Thymus (tissue), 11 donors: ENCODE measurements around the gene TRDMT1. TPM values are rescaled to one million over a fixed set of nuclear protein-coding genes. Genes with fewer than 3 reads are reported as not detected.

Source experiments
- DNase-seq, 9 donors: peaks; one replicate each; pipeline ENCODE4 v3.0.0-alpha.2; 2013; ENCODE audit warnings: low spot score in 9 of 9, low read depth in 6 of 9, missing footprints in 1 of 9
- H3K27ac ChIP-seq, 2 donors: one replicate each; pipeline ENCODE4 v1.5.1; 2013; ENCODE audit warnings: control low read depth in 1 of 2, low read depth in 1 of 2, low read length in 1 of 2, mild to moderate bottlenecking in 1 of 2, moderate library complexity in 1 of 2
- H3K27me3 ChIP-seq, 2 donors: one replicate each; pipeline ENCODE4 v1.5.1; 2013; ENCODE audit warnings: low read length in 1 of 2; ENCODE audit not compliant: control insufficient read depth in 2 of 2, insufficient read depth in 1 of 2
- H3K36me3 ChIP-seq, 2 donors: one replicate each; pipeline ENCODE4 v1.5.1; 2013; ENCODE audit warnings: low read length in 1 of 2, mild to moderate bottlenecking in 1 of 2, moderate library complexity in 1 of 2; ENCODE audit not compliant: control insufficient read depth in 2 of 2, insufficient read depth in 2 of 2
- H3K4me1 ChIP-seq, 2 donors: one replicate each; pipeline ENCODE4 v1.5.1; 2013; ENCODE audit warnings: low read length in 2 of 2; ENCODE audit not compliant: control insufficient read depth in 2 of 2, insufficient read depth in 2 of 2
- H3K4me3 ChIP-seq, 2 donors: one replicate each; pipeline ENCODE4 v1.5.1; 2013; ENCODE audit warnings: low read length in 2 of 2, control low read depth in 1 of 2, mild to moderate bottlenecking in 1 of 2
- H3K9me3 ChIP-seq, 2 donors: one replicate each; pipeline ENCODE4 v1.5.1; 2013; ENCODE audit warnings: low read length in 1 of 2, mild to moderate bottlenecking in 1 of 2; ENCODE audit not compliant: control insufficient read depth in 2 of 2, insufficient read depth in 1 of 2
- WGBS: extraction: QIAGEN DNeasy Blood & Tissue Kit; methylation state at CpG from one replicate; pipeline ENCODE4 v1.1.7; 2013; 5-methylcytosine and 5-hydroxymethylcytosine counted together
- polyA plus RNA-seq: library from polyadenylated mRNA; stranded (reverse); fragments of 200-250 nt; gene quantifications from one replicate; pipeline ENCODE4 v1.2.3, GENCODE V29; 2013
- total RNA-seq: library from RNA; stranded (reverse); fragments of 120-200 nt; gene quantifications from one replicate; pipeline ENCODE4 v1.2.4, GENCODE V29; 2013
- donor health status: healthy.

TRDMT1 gene
- total and polyA plus RNA-seq, 2 donors: 5.0 to 11.4 TPM

- Histone ChIP-seq H3K27ac (no peak overlapping the region), H3K9me3 (peaks cover 0 to 4% of the 10 kb centered on the region in 2 donors), H3K36me3 (peaks cover 0 to 3% of the 10 kb centered on the region in 2 donors), H3K4me3 (no peak overlapping the region), H3K4me1 (peaks cover 5 to 6% of the 10 kb centered on the region in 2 donors), H3K27me3 (no peaks in the 10 kb centered on the region)
- 95% methylated on average over 7 of the region's 7 CpGs for WGBS
- peak in 1 of 9 donors; percentile 7 for DNase-seq
These were observed 87.5 kb downstream of the TRDMT1 start for GRCh38 chr10:17113889-17114540.

- Histone ChIP-seq H3K27ac (no peak overlapping the region), H3K27me3 (no peaks in the 10 kb centered on the region), H3K4me3 (no peak overlapping the region), H3K36me3 (peaks cover 0 to 3% of the 10 kb centered on the region in 2 donors), H3K9me3 (peaks cover 0 to 4% of the 10 kb centered on the region in 2 donors), H3K4me1 (peaks cover 5 to 6% of the 10 kb centered on the region in 2 donors)
- WGBS: 97% methylated on average over 4 of the region's 4 CpGs
- DNase-seq: no peak
These were observed 88.1 kb downstream of the TRDMT1 start for GRCh38 chr10:17113346-17113745.

DNA sequence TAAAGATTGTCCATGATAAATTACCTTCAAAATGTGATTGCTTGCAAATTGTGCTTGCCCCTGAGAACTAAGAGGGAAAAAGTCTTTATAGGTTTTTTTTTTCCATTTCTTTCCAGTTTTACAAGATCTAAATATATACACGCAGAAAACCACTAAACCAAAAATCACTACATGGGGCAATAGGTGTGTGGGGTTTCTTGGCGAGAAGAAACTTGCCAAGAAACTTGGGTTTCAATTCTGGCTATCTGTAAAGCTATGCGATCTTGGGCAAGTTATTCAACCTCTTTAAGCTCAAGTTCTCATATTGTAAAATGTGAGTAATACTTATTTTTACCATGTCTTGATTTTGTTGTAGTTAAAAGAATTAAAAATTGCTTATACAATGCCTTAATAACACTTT, 88.9 kb downstream of the TRDMT1 start:
- Histone ChIP-seq H3K4me1 (peaks cover 5 to 6% of the 10 kb centered on the region in 2 donors), H3K4me3 (no peak overlapping the region), H3K27ac (no peak overlapping the region), H3K36me3 (peaks cover 0 to 3% of the 10 kb centered on the region in 2 donors), H3K9me3 (peaks cover 0 to 4% of the 10 kb centered on the region in 2 donors), H3K27me3 (no peaks in the 10 kb centered on the region)
- no peak for DNase-seq
- 71% methylated on average over 3 of the region's 3 CpGs for WGBS

DNA sequence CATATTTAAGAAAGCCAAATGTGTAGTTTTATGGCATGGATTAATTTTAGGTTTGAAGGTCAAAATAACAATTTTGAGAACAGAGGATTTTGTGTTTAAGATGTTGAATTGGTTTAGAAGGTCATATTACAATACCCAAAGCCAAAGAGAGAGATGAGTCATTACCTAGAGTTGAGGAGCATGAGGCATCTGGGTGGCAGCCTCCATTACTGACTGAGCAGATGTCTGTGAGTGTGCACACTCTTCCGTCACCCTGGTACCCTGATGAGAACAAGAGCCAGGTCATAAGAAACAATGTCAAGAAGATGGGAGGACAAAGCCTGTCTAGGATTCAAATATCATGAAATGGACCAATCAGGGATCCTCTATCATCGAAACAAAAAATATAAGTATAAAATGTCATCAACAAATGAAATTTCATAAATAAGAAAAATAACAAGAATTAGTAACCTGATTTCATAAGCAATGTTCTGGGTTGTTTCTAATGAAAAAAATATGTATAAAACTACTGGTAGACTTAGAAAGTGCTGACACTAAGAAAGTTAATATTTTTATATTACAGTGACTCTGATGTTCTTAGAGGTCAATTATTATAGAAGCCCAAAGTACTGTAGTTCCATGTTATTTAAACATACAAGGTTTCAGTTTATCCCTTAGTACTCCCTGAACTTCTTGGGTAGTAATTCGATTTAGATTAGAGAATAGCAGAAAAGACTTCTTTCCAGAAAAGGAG, 91.8 kb downstream of the TRDMT1 start:
- WGBS: 97% methylated on average over 3 of the region's 3 CpGs
- Histone ChIP-seq H3K4me1 (no peaks in the 10 kb centered on the region), H3K36me3 (peaks cover 0 to 3% of the 10 kb centered on the region in 2 donors), H3K27ac (no peak overlapping the region), H3K27me3 (no peaks in the 10 kb centered on the region), H3K4me3 (no peak overlapping the region), H3K9me3 (no peaks in the 10 kb centered on the region)
- no peak for DNase-seq

GRCh38 chr10:17109046-17109445, 92.4 kb downstream of the TRDMT1 start:
- no peaks in the 10 kb centered on the region for H3K4me1 ChIP-seq
- H3K36me3 ChIP-seq: peaks cover 0 to 3% of the 10 kb centered on the region in 2 donors
- WGBS: 92% methylated on average over 2 of the region's 2 CpGs
- H3K27ac ChIP-seq: no peak overlapping the region
- no peak overlapping the region for H3K4me3 ChIP-seq
- H3K27me3 ChIP-seq: no peaks in the 10 kb centered on the region
- no peak for DNase-seq
- H3K9me3 ChIP-seq: no peaks in the 10 kb centered on the region

GRCh38 chr10:17106991-17107390, 94.5 kb downstream of the TRDMT1 start:
- no peak overlapping the region for H3K27ac ChIP-seq
- H3K36me3 ChIP-seq: no peaks in the 10 kb centered on the region
- no peaks in the 10 kb centered on the region for H3K27me3 ChIP-seq
- H3K4me1 ChIP-seq: no peaks in the 10 kb centered on the region
- WGBS: 97% methylated on average over 5 of the region's 5 CpGs
- H3K4me3 ChIP-seq: no peak overlapping the region
- no peaks in the 10 kb centered on the region for H3K9me3 ChIP-seq
- no peak for DNase-seq

DNA sequence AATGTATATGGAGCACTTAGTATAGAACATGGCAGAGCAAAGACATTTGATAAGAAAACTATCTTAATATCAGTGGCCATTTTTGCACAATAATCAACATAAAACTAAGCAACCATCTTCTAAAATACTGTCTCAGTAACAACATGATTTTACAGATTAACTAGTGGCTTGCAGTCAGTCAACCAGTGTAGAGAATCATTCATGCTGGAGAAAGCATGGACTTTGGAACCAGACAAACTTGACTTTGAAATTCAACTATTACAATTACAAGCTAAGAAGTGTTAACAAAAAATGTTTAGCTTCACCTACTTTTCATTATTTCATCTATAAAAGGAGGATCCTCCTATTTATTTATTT, 99.6 kb downstream of the TRDMT1 start:
- Histone ChIP-seq H3K36me3 (no peaks in the 10 kb centered on the region), H3K27me3 (no peaks in the 10 kb centered on the region), H3K9me3 (no peaks in the 10 kb centered on the region), H3K4me3 (no peak overlapping the region), H3K27ac (no peak overlapping the region), H3K4me1 (no peaks in the 10 kb centered on the region)
- no peak for DNase-seq

GRCh38 chr10:17101257-17101909, 100.1 kb downstream of the TRDMT1 start:
- Histone ChIP-seq H3K27ac (no peak overlapping the region), H3K36me3 (no peaks in the 10 kb centered on the region), H3K4me1 (no peaks in the 10 kb centered on the region), H3K27me3 (no peaks in the 10 kb centered on the region), H3K4me3 (no peak overlapping the region), H3K9me3 (no peaks in the 10 kb centered on the region)
- no peak for DNase-seq
- 94% methylated on average over 7 of the region's 7 CpGs for WGBS

DNA sequence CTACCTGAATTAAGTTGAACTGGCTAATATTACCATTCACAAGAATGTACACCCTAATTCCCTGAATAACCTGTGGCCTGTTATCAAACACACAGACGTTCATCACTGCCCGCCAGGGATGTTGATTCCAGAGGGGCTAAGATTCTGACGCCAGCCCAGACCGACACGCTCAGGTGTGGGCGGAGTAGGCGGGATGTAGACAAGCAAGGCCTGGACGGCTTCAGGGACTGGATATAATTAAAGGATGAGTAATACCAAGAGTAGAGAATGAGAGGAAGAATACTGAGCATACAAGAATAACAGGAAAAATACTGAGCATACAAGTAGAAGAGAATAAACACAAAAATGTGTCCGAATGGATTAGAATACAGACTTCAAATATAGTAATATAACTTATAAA, 100.9 kb downstream of the TRDMT1 start:
- 97% methylated on average over 9 of the region's 9 CpGs for WGBS
- no peak overlapping the region for H3K4me3 ChIP-seq
- DNase-seq: no peak
- H3K36me3 ChIP-seq: no peaks in the 10 kb centered on the region
- no peaks in the 10 kb centered on the region for H3K27me3 ChIP-seq
- H3K9me3 ChIP-seq: no peaks in the 10 kb centered on the region
- H3K4me1 ChIP-seq: no peaks in the 10 kb centered on the region
- H3K27ac ChIP-seq: no peak overlapping the region
